Endothelial cell (in vitro differentiated cells): ENCODE results near the gene FGF12. TPM values are rescaled to one million over a fixed set of nuclear protein-coding genes. Genes with fewer than 3 reads are reported as not detected.

ENCODE experiments used
- DNase-seq: peaks from one replicate; pipeline ENCODE4 v3.0.0; 2021; ENCODE audit warnings: low spot score
- H3K27ac Mint-ChIP-seq: one replicate; pipeline ENCODE4 v1.8.0; 2021; ENCODE audit warnings: mixed read lengths, inconsistent platforms; ENCODE audit not compliant: unreplicated experiment
- H3K27me3 Mint-ChIP-seq: one replicate; pipeline ENCODE4 v1.8.0; 2021; ENCODE audit warnings: mild to moderate bottlenecking, moderate library complexity, mixed read lengths, inconsistent platforms; ENCODE audit not compliant: unreplicated experiment
- H3K36me3 Mint-ChIP-seq: one replicate; pipeline ENCODE4 v1.8.0; 2021; ENCODE audit warnings: mild to moderate bottlenecking, low read depth, mixed read lengths, inconsistent platforms; ENCODE audit not compliant: unreplicated experiment
- H3K4me1 Mint-ChIP-seq: one replicate; pipeline ENCODE4 v1.8.0; 2021; ENCODE audit warnings: mild to moderate bottlenecking, mixed read lengths, inconsistent platforms; ENCODE audit not compliant: unreplicated experiment
- H3K4me3 Mint-ChIP-seq: one replicate; pipeline ENCODE4 v1.8.0; 2021; ENCODE audit warnings: mild to moderate bottlenecking, mixed read lengths, inconsistent platforms; ENCODE audit not compliant: unreplicated experiment
- H3K9me3 Mint-ChIP-seq: one replicate; pipeline ENCODE4 v1.8.0; 2021; ENCODE audit warnings: mixed read lengths, inconsistent platforms; ENCODE audit not compliant: unreplicated experiment
- total RNA-seq: library from RNA; stranded (reverse); fragmentation: NEBNext Ultra II Directional; extraction: Animal tissue kit (Norgen Biotek cat#: 25700); gene quantifications from one replicate; pipeline ENCODE4 v1.2.1, GENCODE V29; 2021; ENCODE audit not compliant: unreplicated experiment
- TF ChIP-seq, protein P1 (sequence below): fragments of 200-600 bp; sonication (generic); IDR thresholded peaks from one replicate; pipeline ENCODE4 v1.5.0; 2021; ENCODE audit warnings: antibody characterized with exemption; ENCODE audit not compliant: unreplicated experiment

The FGF12 gene
- total RNA-seq, 1 donor from 2014 or later = 19.1 TPM

DNA sequence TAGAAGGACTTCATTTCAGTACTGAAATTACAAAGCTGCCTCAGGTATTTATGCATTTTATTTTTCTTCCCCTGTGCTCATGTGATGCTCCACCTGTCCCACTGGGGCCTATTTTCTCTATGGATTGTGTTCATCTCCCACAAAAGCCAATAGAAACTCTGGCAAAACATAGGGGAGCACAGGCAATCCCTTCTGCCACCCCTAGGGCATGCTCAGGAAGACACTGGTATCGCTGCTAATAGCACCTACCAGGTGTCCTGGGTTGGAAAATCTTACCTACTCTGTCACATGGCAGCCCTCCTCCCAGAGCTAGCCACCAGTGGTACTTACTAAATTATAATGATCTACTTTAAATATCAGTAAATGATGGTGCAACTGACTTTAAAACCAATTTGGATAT is 427.4 kb downstream of the FGF12 start:
- TF ChIP-seq, protein P1, sequence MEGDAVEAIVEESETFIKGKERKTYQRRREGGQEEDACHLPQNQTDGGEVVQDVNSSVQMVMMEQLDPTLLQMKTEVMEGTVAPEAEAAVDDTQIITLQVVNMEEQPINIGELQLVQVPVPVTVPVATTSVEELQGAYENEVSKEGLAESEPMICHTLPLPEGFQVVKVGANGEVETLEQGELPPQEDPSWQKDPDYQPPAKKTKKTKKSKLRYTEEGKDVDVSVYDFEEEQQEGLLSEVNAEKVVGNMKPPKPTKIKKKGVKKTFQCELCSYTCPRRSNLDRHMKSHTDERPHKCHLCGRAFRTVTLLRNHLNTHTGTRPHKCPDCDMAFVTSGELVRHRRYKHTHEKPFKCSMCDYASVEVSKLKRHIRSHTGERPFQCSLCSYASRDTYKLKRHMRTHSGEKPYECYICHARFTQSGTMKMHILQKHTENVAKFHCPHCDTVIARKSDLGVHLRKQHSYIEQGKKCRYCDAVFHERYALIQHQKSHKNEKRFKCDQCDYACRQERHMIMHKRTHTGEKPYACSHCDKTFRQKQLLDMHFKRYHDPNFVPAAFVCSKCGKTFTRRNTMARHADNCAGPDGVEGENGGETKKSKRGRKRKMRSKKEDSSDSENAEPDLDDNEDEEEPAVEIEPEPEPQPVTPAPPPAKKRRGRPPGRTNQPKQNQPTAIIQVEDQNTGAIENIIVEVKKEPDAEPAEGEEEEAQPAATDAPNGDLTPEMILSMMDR = no peak
- no peak for DNase-seq
- no peak overlapping the region for H3K4me3 Mint-ChIP-seq
- no peaks in the 10 kb centered on the region for H3K9me3 Mint-ChIP-seq
- H3K27ac Mint-ChIP-seq = no peak overlapping the region
- H3K4me1 Mint-ChIP-seq = no peaks in the 10 kb centered on the region
- peaks cover 1% of the 10 kb centered on the region for H3K27me3 Mint-ChIP-seq
- H3K36me3 Mint-ChIP-seq = no peaks in the 10 kb centered on the region

DNA sequence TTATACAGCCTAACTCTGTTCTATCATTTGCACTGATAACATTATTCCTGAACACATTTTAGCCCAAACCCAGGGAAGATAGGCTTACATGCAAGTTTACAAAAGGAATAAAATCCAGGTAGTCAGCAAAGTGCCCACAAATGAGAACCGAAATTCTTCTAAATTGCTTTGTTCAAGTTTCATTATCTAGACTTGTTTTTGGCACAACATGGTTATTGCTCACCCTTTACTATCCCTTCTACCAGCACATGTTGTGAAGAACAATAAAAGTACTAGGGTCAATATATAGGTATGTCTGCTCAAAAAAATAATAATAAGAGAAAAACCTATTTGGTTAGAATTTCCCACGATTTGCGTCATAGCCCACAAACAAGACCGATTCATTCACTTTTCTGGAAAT is 430.5 kb downstream of the FGF12 start:
- no peak overlapping the region for H3K27ac Mint-ChIP-seq
- TF ChIP-seq, protein P1 = no peak
- H3K4me1 Mint-ChIP-seq = no peaks in the 10 kb centered on the region
- no peaks in the 10 kb centered on the region for H3K36me3 Mint-ChIP-seq
- no peak for DNase-seq
- H3K9me3 Mint-ChIP-seq = peaks cover 3% of the 10 kb centered on the region
- H3K27me3 Mint-ChIP-seq = peaks cover 1% of the 10 kb centered on the region
- no peak overlapping the region for H3K4me3 Mint-ChIP-seq

DNA sequence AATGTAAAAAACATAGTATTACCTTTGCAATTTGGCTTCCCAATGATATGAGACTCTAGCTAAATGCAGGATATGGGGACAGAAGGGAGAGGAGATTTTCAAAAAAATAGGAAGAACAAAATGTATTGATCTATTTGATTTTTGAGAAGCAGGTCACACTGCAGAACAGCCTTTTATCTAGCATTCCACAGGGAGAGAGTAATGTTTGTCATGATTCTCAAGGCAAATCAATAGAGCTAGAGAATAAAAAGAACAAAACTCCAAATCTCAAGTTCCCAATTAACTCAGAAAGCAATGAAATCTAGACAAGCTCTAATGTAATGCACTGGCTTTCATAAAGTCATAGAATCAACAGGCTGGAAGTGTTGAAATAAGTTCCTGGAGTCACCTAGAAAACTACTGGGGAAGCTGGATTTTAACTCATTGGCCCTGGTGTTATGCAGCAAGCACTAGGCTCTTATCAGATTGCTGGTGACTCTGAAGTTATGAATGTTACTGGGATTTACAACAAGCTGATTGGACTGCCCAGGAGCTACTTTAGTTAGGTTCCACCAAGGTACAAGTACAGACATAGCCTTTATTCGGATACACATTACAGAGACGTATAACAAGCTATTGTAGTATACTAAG is 442.8 kb downstream of the FGF12 start:
- DNase-seq = no peak
- Mint-ChIP-seq H3K4me1 (no peaks in the 10 kb centered on the region), H3K27ac (no peak overlapping the region), H3K27me3 (no peaks in the 10 kb centered on the region), H3K36me3 (no peaks in the 10 kb centered on the region), H3K9me3 (no peaks in the 10 kb centered on the region), H3K4me3 (no peak overlapping the region)
- TF ChIP-seq, protein P1 = no peak

DNA sequence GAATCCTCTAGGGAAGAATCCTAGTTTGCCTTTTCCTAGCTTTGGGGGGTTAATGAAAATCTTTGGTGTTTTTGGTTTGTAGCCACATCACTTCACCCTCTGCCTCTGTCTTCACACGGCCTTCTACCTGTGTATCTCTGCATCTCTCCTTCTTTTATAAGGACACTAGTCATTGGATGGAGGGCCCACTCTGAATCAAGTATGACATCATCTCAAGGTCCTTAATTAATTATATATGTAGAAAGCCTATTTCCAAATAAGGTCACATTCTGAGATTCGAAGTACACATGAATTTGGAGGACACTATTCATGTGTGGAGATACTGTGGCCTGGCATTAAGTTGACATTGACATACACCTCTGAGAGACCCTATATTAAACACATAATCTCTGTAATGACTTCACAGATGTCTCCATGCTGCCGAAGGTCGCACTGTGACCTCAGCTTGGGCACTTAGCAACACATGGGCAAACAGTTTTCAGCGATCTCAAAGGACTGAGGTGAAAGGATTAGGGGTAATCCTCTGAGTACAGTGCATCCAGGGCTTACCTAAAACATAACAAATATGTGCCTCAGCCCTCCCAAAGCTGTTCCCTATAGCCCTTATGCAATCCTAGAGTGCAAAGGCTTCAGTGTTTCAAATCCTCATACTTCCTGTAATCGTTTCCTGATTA is 446.0 kb downstream of the FGF12 start:
- H3K4me1 Mint-ChIP-seq = peaks cover 4% of the 10 kb centered on the region
- H3K36me3 Mint-ChIP-seq = no peaks in the 10 kb centered on the region
- no peaks in the 10 kb centered on the region for H3K9me3 Mint-ChIP-seq
- no peak for DNase-seq
- no peak overlapping the region for H3K4me3 Mint-ChIP-seq
- H3K27me3 Mint-ChIP-seq = no peaks in the 10 kb centered on the region
- TF ChIP-seq, protein P1 = no peak
- no peak overlapping the region for H3K27ac Mint-ChIP-seq

DNA sequence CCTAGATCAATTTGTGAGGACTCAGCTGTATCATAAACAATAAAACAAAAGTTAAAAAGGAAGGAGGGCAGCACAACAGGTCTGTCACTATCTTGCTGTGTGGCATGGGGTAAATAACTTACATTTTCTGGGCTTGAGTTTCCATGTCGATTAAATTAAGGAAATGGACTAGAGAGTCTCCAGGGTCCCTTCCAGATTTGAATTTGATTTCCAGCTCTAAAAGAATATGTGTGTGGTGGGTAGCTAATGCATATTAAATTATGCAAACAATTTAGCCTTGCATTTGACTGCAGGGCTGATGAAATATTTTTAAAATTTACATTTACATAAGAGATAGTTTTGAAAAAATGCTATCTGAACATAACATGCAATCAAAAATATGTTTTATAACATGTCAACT is 447.7 kb downstream of the FGF12 start:
- H3K9me3 Mint-ChIP-seq = no peaks in the 10 kb centered on the region
- H3K4me1 Mint-ChIP-seq = peaks cover 4% of the 10 kb centered on the region
- DNase-seq = no peak
- H3K27ac Mint-ChIP-seq = no peak overlapping the region
- H3K36me3 Mint-ChIP-seq = no peaks in the 10 kb centered on the region
- TF ChIP-seq, protein P1 = no peak
- H3K4me3 Mint-ChIP-seq = no peak overlapping the region
- no peaks in the 10 kb centered on the region for H3K27me3 Mint-ChIP-seq
